ENCODE results near the gene C1orf174. TPM values are rescaled to one million over a fixed set of nuclear protein-coding genes. Genes with fewer than 3 reads are reported as not detected.

C1orf174 gene
- total and polyA plus RNA-seq, 2 of the 13 experiments (the other 11 are each of a cell fraction or from before 2014, with no cell fraction given), result 21.6 to 31.4 TPM

- TF ChIP-seq ELF3 (CRISPR knock-in tag; IDR thresholded peaks at IDR 0.05) (0 out of 2 replicates have a peak, but pooled peaks have one; percentile 30), AKNA (CRISPR knock-in tag; IDR thresholded peaks at IDR 0.05; ENCODE audit: borderline replicate concordance) (no peak), NR1H2 (CRISPR knock-in tag; IDR thresholded peaks at IDR 0.05; ENCODE audit: borderline replicate concordance, low read depth) (no peak), TBX3 (IDR thresholded peaks at IDR 0.05; ENCODE audit: borderline replicate concordance) (peak; percentile 85; the same call in 1 of the 2 replicates), HIVEP1 (CRISPR knock-in tag; IDR thresholded peaks at IDR 0.05) (no peak), ZNF512B (CRISPR knock-in tag; IDR thresholded peaks at IDR 0.05; ENCODE audit: borderline replicate concordance) (no peak), ZNF619 (CRISPR knock-in tag; IDR thresholded peaks at IDR 0.05) (no peak), HOXA3 (CRISPR knock-in tag; IDR thresholded peaks at IDR 0.05) (peak; percentile 31; the same call in 1 of the 2 replicates), KDM4B (CRISPR knock-in tag; IDR thresholded peaks at IDR 0.05) (no peak), TCF7 (IDR thresholded peaks at IDR 0.05; ENCODE audit: low read depth) (peak; percentile 81), ZNF788 (CRISPR knock-in tag; IDR thresholded peaks at IDR 0.05; ENCODE audit: borderline replicate concordance) (no peak), ARID5B (CRISPR knock-in tag; IDR thresholded peaks at IDR 0.05) (peak; percentile 49; the same call in 1 of the 2 replicates), HNRNPH1 (optimal IDR thresholded peaks at IDR 0.05; ENCODE audit: low read depth, low read length) (no peak), ZNF510 (CRISPR knock-in tag; IDR thresholded peaks at IDR 0.05; ENCODE audit: low read depth) (no peak), NCOR1 (IDR thresholded peaks at IDR 0.05; ENCODE audit: borderline replicate concordance, low read length) (peak; percentile 57; the same call in 1 of the 2 replicates), TBL1XR1 (IDR thresholded peaks at IDR 0.05; ENCODE audit: borderline replicate concordance, low read length, partially characterized antibody) (no peak), TAF15 (IDR thresholded peaks at IDR 0.05; ENCODE audit: low read depth, low read length, poor library complexity, severe bottlenecking) (no peak), RBFOX2 (IDR thresholded peaks at IDR 0.05; ENCODE audit: low read depth, low read length) (no peak)
Observed at GRCh38 chr1:3942416-3943122, 42.5 kb upstream of the C1orf174 start (continued).
